ENCODE results near the gene KCNJ10.

DNA sequence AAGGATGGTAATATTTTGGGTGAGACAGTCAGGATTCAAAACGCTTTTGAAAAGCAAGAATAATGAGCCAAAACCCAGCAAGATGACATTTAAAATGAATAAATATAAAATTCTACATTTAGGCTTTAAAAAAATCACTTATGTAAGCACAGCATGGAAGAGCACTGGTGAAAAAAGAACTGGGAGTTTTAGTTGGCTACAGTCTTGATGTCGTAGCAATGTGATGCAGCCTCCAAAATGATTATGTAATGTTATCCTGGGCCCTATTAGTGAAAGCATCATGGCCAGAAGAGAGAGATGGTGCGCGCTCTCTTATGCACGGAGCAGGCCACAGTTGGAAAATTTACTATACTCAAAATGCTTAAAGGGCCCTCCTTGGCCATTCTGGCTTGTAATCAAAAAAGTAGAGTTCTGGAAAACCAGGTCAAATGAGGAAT, 16.5 kb upstream of the KCNJ10 start:
- TF ChIP-seq, protein P1, sequence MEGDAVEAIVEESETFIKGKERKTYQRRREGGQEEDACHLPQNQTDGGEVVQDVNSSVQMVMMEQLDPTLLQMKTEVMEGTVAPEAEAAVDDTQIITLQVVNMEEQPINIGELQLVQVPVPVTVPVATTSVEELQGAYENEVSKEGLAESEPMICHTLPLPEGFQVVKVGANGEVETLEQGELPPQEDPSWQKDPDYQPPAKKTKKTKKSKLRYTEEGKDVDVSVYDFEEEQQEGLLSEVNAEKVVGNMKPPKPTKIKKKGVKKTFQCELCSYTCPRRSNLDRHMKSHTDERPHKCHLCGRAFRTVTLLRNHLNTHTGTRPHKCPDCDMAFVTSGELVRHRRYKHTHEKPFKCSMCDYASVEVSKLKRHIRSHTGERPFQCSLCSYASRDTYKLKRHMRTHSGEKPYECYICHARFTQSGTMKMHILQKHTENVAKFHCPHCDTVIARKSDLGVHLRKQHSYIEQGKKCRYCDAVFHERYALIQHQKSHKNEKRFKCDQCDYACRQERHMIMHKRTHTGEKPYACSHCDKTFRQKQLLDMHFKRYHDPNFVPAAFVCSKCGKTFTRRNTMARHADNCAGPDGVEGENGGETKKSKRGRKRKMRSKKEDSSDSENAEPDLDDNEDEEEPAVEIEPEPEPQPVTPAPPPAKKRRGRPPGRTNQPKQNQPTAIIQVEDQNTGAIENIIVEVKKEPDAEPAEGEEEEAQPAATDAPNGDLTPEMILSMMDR (IDR thresholded peaks at IDR 0.05; ENCODE audit: poor library complexity) = no peak
- no peak for TF ChIP-seq EZH2 (IDR thresholded peaks at IDR 0.05; ENCODE audit: borderline replicate concordance)
